DOHH2 (cell line): Measurements from ENCODE around the gene ZFP3.

Source experiments
- EZH2phosphoT487 ChIP-seq: fragments of 200-600 bp; sonication (generic); IDR thresholded peaks from 2 replicates; pipeline ENCODE4 v1.6.1; 2017; ENCODE audit warnings: borderline replicate concordance, mild to moderate bottlenecking, antibody characterized with exemption, low read length, moderate library complexity, mixed read lengths
- TF ChIP-seq, protein P1 (sequence below): fragments of 200-600 bp; sonication (generic); IDR thresholded peaks from one replicate; pipeline ENCODE4 v1.5.1; 2014; ENCODE audit warnings: antibody characterized with exemption, mild to moderate bottlenecking, low read depth, low read length; ENCODE audit not compliant: poor library complexity, severe bottlenecking

DNA sequence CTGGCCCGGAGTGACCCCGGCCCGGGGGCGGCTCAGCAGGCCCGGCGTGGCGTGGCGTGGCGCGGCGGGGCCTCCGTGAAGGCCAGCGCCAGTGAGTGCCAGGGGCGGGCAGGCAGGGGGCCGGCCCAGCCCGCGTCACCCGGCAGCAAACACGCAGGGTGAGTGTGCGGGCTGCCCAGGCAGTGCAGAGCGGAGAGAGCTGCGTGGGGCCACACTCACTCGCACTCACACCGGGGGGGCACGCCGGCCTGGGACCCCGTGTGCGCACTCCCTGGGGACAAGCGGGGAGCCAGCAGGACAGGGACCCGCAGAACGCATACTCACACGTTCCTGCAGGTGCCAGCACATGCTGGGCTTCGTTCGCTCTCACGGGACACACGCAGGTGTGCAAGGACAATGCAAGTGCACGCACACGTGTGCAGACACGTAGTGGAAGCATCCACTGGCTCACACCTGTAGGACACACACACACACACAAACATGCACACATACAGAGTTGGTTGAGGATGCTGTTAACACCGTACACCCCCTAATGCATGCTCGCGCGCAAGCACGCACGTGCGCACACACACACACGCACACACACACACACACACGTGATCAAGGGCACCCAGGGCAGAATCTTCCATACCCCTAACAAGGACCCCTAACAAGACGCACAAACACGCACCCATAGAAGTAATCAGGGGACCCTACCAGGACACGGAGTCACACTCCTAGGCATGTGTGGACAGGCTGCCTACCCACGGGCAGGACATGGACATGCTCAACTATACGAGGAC is 45.3 kb downstream of the ZFP3 start:
- TF ChIP-seq, protein P1, sequence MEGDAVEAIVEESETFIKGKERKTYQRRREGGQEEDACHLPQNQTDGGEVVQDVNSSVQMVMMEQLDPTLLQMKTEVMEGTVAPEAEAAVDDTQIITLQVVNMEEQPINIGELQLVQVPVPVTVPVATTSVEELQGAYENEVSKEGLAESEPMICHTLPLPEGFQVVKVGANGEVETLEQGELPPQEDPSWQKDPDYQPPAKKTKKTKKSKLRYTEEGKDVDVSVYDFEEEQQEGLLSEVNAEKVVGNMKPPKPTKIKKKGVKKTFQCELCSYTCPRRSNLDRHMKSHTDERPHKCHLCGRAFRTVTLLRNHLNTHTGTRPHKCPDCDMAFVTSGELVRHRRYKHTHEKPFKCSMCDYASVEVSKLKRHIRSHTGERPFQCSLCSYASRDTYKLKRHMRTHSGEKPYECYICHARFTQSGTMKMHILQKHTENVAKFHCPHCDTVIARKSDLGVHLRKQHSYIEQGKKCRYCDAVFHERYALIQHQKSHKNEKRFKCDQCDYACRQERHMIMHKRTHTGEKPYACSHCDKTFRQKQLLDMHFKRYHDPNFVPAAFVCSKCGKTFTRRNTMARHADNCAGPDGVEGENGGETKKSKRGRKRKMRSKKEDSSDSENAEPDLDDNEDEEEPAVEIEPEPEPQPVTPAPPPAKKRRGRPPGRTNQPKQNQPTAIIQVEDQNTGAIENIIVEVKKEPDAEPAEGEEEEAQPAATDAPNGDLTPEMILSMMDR: no peak
- TF ChIP-seq EZH2phosphoT487: no peak
